Subcutaneous abdominal adipose tissue (tissue), 5 donors: ENCODE measurements around the gene ITGA11.

Experiments used
- H3K27ac ChIP-seq: one replicate; pipeline ENCODE4 v1.7.0; 2013; ENCODE audit warnings: low read depth, mild to moderate bottlenecking, inconsistent platforms, low read length, moderate library complexity
- H3K27me3 ChIP-seq, 5 donors: one replicate each; pipeline ENCODE4 v1.7.0; 2013; ENCODE audit warnings: low read length in 5 of 5, inconsistent platforms in 1 of 5; ENCODE audit not compliant: control insufficient read depth in 5 of 5, insufficient read depth in 4 of 5
- H3K36me3 ChIP-seq, 5 donors: one replicate each; pipeline ENCODE4 v1.7.0; 2013; ENCODE audit warnings: low read length in 5 of 5; ENCODE audit not compliant: control insufficient read depth in 5 of 5, insufficient read depth in 5 of 5
- H3K4me1 ChIP-seq, 5 donors: one replicate each; pipeline ENCODE4 v1.7.0; 2013; ENCODE audit warnings: low read length in 5 of 5, mild to moderate bottlenecking in 3 of 5, moderate library complexity in 1 of 5; ENCODE audit not compliant: control insufficient read depth in 5 of 5, insufficient read depth in 5 of 5
- H3K4me3 ChIP-seq, 5 donors: one replicate each; pipeline ENCODE4 v1.7.0; 2013; ENCODE audit warnings: low read length in 5 of 5, low read depth in 1 of 5
- H3K9ac ChIP-seq, 5 donors: one replicate each; pipeline ENCODE4 v1.7.0; 2013; ENCODE audit warnings: low read length in 5 of 5, mild to moderate bottlenecking in 4 of 5, moderate library complexity in 3 of 5
- H3K9me3 ChIP-seq, 5 donors: one replicate each; pipeline ENCODE4 v1.7.0; 2013; ENCODE audit warnings: low read length in 5 of 5; ENCODE audit not compliant: control insufficient read depth in 5 of 5
- donor health status: healthy.
- donor health status: healthy.
- donor health status: healthy.
- donor health status: healthy.
- donor health status: healthy.

The ITGA11 gene

DNA sequence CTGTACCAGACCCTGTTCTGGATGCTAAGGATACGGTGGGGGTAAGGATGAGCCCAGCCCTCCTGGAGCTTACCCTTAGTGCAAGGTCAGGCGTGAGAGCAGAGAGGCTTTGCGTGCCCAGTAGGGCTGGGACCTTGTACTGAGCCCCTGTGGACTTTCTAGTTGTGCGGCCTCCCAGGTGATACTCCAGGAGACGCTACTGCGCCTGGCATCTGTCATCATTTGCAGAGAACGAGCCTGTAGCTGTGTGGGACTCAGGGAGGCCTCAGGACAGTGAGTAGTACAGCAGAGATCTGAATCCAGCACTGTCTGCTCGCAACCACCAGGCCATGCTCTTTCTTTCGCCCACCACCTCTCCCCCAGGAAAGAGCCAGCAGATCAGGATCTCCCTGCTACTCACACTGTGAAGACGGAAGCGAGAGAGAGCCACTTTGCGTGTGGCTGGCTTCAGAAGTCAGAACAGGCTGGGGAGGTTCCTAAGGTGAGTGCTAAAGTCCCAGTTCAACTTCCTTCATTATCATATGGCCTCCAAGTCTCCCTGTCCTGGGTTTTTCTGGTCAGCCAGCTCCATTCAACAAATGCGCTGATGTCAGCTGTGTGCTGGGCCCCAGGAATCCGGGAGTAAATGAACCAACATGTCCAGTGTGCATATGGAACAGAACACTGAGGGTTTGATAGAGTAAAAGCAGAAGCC lies 38.2 kb upstream of the ITGA11 start:
- no peak overlapping the region for H3K27ac ChIP-seq
- H3K9ac ChIP-seq: no peak overlapping the region
- H3K27me3 ChIP-seq: no peaks in the 10 kb centered on the region
- H3K36me3 ChIP-seq: no peaks in the 10 kb centered on the region
- H3K4me1 ChIP-seq: peaks cover under 1 to 11% (median 7%) of the 10 kb centered on the region in 5 donors
- H3K4me3 ChIP-seq: no peak overlapping the region
- no peaks in the 10 kb centered on the region for H3K9me3 ChIP-seq

DNA sequence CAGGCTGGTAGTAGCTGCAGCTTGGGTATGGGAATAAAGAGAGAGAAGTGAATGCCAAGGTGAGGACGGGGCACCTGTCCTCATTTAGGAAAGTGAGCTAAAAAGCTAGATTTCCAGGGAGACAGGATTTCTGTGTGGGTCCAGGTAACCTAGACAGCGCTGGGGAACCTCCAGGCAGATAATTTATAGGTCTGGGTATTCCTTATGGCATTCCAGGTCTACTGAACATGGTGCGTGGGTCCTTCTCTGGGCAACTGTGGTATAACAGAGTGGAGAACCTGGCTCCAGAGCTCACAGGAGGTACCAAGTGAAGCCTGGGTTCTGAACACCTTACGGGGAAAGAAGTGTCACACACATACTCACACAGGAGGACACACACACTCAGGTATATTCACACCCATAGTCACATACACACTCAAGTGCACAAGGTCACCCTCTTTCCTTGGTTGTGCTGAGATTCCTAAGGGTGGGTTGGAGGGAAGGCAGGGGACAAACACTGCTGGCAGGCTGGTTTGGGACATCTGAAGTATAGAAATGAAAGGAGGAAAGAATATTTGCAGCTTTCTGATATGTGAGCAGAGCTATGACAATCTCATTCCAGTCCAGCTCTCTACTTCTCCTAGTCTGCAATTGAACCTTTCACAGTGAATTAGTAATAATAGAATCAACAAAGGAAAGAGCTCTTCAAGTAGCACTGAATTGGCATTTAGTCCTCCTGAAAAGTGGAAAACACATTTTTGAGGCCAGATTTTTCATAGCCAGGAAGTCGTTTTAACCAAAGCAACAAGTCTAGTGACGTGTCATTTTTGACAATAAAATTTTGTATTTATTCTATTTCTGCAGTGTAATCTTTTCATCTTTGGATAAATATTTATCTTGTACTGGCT lies 37.4 kb upstream of the ITGA11 start:
- no peak overlapping the region for H3K4me3 ChIP-seq
- no peak overlapping the region for H3K27ac ChIP-seq
- H3K27me3 ChIP-seq: no peaks in the 10 kb centered on the region
- no peaks in the 10 kb centered on the region for H3K36me3 ChIP-seq
- H3K9ac ChIP-seq: no peak overlapping the region
- H3K4me1 ChIP-seq: peaks cover 4 to 19% (median 15%) of the 10 kb centered on the region in 5 donors
- no peaks in the 10 kb centered on the region for H3K9me3 ChIP-seq

DNA sequence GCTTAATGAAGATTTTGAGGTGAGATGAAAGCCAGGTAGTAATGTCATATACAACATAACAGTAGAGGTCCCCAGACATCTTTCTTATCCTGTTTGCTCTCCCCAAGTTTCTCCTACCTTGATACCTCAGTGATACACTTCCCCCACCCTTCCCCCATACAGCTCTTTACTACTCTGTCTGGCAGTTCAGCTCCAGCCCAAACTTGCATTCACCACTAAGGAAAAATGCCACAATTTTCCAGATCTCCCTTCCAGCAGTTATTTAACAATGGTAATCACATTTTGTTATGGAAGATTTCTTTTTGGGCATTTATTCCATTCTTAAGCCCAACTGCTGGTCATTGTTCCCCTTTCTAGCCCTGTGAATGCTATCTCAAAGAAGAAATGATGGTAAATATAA lies 34.9 kb upstream of the ITGA11 start:
- H3K27ac ChIP-seq: no peak overlapping the region
- peaks cover 4 to 22% (median 16%) of the 10 kb centered on the region in 5 donors for H3K4me1 ChIP-seq
- no peak overlapping the region for H3K4me3 ChIP-seq
- no peaks in the 10 kb centered on the region for H3K27me3 ChIP-seq
- H3K9me3 ChIP-seq: no peaks in the 10 kb centered on the region
- no peaks in the 10 kb centered on the region for H3K36me3 ChIP-seq
- H3K9ac ChIP-seq: no peak overlapping the region

DNA sequence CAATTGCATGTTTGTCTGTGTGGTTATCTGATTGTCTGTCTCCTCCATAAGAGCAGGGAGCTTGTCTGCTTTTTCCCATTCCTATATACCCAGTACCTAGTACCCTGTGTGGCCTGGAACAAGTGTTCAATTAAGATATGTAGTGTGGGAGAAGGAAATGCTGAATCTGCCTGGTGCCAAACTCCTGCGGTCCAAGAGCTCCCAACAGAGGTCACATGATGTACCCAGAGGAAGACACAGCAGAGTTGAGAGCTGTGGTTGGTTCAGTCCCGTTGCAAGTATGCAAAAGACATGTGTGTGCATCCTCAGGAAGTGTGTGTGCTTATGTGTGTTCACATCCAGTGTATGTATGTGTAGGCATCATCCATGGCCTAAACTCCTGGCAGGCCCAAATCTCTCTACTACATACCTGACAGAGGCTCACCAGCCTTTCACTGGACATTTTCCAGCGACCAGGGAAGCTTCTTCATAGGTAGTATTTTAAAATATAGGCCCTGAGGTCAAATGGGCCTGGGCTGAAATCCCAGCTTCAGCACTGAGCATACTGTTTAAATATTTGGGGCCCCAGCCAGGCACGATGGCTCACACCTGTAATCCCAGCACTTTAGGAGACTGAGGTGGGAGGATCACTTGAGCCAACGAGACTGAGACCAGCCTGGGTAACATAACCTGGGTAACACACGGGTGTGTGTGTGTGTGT lies 34.0 kb upstream of the ITGA11 start:
- Histone ChIP-seq H3K4me1 (peaks cover 4 to 22% (median 16%) of the 10 kb centered on the region in 5 donors), H3K9me3 (no peaks in the 10 kb centered on the region), H3K36me3 (no peaks in the 10 kb centered on the region), H3K27ac (no peak overlapping the region), H3K4me3 (no peak overlapping the region), H3K27me3 (no peaks in the 10 kb centered on the region), H3K9ac (no peak overlapping the region)

DNA sequence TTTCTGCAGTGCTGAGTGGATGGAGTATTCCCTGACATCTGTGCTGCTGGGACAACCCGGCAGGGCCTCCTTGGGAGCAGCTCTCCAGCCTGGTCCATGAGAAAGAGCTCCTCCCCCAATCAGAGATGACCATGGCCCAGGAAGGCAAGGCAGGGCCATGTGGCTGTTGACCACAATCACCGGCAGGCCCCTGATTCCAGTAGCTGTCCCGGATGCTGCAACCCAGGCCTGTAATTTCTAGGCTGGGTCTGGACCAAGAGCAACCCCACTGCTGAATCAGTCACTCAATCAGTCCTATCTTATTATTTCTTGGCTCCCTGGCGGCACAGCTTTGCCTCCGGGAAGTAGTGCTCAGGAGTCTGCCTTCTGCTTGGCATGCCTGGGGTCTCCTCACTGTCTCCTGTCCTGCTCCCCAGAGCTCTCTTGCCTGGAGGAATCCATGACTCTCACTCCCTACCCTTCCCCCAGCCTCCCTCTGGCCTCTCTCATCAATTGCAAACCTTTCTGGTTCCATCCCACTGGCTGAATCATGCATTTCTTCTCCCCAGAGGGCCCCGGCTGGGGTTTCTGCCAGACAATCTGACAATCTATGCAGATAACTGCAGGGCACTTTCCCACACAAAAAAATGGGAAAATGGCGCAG lies 32.6 kb upstream of the ITGA11 start:
- Histone ChIP-seq H3K27ac (no peak overlapping the region), H3K4me3 (no peak overlapping the region), H3K4me1 (peaks cover 4 to 22% (median 16%) of the 10 kb centered on the region in 5 donors), H3K27me3 (no peaks in the 10 kb centered on the region), H3K36me3 (no peaks in the 10 kb centered on the region), H3K9ac (no peak overlapping the region), H3K9me3 (peaks cover 0 to 5% (median 4%) of the 10 kb centered on the region in 5 donors)

DNA sequence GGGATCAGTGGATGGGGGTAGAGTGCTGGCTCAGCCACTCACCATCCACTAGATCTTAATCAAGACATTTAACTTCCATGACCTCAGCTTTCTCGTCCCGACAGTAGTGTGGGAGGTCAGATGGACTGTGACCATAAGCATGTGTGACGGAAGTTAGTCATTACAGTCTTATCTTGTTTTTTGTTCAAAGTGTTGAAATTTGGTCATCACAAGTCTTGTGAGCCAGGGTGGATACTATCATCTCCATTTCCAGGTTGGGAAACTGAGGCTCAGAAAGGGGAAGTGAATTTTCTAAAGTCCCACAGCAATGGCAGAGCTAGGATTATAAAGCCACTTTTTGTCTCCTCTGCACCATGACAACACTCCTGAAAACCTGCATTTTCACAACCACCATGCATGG lies 32.0 kb upstream of the ITGA11 start:
- Histone ChIP-seq H3K36me3 (no peaks in the 10 kb centered on the region), H3K4me3 (no peak overlapping the region), H3K9me3 (peaks cover 0 to 5% (median 4%) of the 10 kb centered on the region in 5 donors), H3K4me1 (peaks cover 4 to 22% (median 16%) of the 10 kb centered on the region in 5 donors), H3K27ac (no peak overlapping the region), H3K9ac (no peak overlapping the region), H3K27me3 (no peaks in the 10 kb centered on the region)

DNA sequence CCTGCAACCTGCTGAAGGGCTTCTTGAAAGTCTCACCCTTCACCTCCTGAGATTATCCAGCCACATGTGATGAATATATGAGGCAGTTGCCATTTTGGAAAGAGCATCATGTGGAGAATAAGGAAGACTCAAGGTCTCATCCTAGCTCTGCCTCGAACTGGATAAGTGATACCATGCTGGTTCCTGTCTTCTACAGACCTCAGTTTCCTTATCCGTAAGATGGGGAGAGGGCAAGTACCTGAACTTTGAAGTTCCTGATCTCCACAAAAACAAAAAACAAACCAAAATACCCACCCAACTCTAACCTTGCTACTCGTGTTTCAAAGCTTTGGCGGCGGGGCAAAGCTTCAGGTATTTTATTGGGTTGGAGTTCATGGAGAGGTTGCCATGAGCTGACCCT lies 31.5 kb upstream of the ITGA11 start:
- Histone ChIP-seq H3K4me1 (peaks cover 4 to 22% (median 16%) of the 10 kb centered on the region in 5 donors), H3K9ac (no peak overlapping the region), H3K27ac (no peak overlapping the region), H3K4me3 (no peak overlapping the region), H3K36me3 (no peaks in the 10 kb centered on the region), H3K27me3 (no peaks in the 10 kb centered on the region), H3K9me3 (peaks cover 0 to 5% (median 4%) of the 10 kb centered on the region in 5 donors)

DNA sequence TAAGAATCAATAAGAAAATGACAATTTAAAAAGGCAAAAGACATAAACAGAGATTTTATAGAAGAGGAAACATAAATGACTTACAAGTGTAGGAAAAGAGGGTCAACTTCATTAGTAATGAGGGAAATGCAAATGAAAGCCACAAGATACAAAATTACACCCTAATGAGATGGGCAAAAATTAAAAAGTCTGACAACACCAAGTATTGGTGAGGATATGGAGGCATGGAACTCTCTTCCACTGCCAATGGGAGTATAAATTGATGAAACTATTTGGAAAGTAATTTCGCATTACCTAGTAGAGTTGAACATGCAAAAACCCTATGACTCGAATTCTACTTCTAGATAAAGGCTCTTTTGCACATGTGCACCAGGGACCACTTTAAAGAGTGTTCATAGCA lies 28.2 kb upstream of the ITGA11 start:
- Histone ChIP-seq H3K27me3 (no peaks in the 10 kb centered on the region), H3K9me3 (peaks cover 0 to 7% (median 4%) of the 10 kb centered on the region in 5 donors), H3K4me1 (peaks cover 4 to 11% (median 9%) of the 10 kb centered on the region in 5 donors), H3K27ac (no peak overlapping the region), H3K36me3 (no peaks in the 10 kb centered on the region), H3K9ac (no peak overlapping the region), H3K4me3 (no peak overlapping the region)

DNA sequence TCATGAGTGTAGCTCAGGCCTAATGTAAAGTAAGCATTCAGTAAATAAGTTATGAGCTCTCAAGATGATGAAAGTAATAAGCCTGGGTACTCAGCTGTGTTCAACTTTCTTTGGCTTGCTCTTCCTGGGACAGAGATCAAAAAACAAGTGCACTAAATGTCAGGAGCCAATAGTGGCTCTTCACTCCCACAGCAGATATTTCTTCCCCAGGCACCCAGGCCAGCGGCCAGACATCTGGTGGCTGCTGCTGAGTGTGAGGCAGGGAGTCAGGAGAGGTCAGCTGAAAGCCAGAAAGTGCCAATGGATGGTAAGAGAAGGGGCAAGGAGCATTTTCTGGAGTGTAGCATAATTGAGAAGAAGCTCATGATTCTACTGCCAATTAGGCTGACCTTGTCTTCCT lies 18.2 kb upstream of the ITGA11 start:
- H3K4me1 ChIP-seq: peaks cover 0 to 28% (median 18%) of the 10 kb centered on the region in 5 donors
- H3K36me3 ChIP-seq: no peaks in the 10 kb centered on the region
- H3K27me3 ChIP-seq: no peaks in the 10 kb centered on the region
- no peaks in the 10 kb centered on the region for H3K9me3 ChIP-seq
- H3K9ac ChIP-seq: no peak overlapping the region
- no peak overlapping the region for H3K4me3 ChIP-seq
- no peak overlapping the region for H3K27ac ChIP-seq
